ENCODE results near the gene MPL. TPM values are rescaled to one million over a fixed set of nuclear protein-coding genes. Genes with fewer than 3 reads are reported as not detected.
"Not testable (repeated sequence)": the region's sequence is repeated elsewhere in the genome, so short reads cannot be mapped to it uniquely, and the experiment has no call there.

MPL gene
- total RNA-seq, 4 donors from 2014 or later: not detected

DNA sequence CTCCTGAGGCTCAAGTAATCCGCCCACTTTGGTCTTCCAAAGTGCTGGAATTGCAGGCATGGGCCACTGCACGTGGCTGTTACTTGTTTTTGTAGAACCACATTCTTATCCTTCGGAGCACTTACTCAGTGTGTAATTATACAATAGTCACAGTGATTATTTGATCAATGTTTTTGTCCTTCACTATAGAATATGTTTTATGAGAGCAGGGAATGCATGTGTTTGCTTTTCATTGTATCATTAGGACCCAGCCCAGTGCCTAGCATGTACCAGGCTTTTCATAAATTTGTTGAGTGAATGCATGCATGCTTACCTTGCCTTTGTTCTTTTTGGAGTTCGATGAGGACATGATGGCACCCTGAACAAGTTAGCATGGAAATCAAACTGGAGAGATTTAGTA lies 57.9 kb downstream of the MPL start:
- DNase-seq (no peak), ATAC-seq (no peak)
- Histone ChIP-seq H3K9me3 (no peaks in the 10 kb centered on the region), H3K4me1 (peaks cover 5 to 8% of the 10 kb centered on the region in 2 donors), H3K4me3 (no peak overlapping the region), H3K36me3 (peaks cover 0 to 13% of the 10 kb centered on the region in 2 donors), H3K27ac (no peak overlapping the region), H3K27me3 (no peaks in the 10 kb centered on the region)
- in situ Hi-C loops (cut with MboI; ENCODE audit: low sequenced_read_pairs in 4 of 4): no loop called here
- intact Hi-C loops (cut with DNase I; ENCODE audit: low total_unique reads): no loop called here
- TF ChIP-seq, protein P1, sequence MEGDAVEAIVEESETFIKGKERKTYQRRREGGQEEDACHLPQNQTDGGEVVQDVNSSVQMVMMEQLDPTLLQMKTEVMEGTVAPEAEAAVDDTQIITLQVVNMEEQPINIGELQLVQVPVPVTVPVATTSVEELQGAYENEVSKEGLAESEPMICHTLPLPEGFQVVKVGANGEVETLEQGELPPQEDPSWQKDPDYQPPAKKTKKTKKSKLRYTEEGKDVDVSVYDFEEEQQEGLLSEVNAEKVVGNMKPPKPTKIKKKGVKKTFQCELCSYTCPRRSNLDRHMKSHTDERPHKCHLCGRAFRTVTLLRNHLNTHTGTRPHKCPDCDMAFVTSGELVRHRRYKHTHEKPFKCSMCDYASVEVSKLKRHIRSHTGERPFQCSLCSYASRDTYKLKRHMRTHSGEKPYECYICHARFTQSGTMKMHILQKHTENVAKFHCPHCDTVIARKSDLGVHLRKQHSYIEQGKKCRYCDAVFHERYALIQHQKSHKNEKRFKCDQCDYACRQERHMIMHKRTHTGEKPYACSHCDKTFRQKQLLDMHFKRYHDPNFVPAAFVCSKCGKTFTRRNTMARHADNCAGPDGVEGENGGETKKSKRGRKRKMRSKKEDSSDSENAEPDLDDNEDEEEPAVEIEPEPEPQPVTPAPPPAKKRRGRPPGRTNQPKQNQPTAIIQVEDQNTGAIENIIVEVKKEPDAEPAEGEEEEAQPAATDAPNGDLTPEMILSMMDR (IDR thresholded peaks at IDR 0.05 in 4 of 5, conservative IDR thresholded peaks at IDR 0.05 in 1 of 5): no peak
- no peak for TF ChIP-seq POLR2A (IDR thresholded peaks at IDR 0.05)

DNA sequence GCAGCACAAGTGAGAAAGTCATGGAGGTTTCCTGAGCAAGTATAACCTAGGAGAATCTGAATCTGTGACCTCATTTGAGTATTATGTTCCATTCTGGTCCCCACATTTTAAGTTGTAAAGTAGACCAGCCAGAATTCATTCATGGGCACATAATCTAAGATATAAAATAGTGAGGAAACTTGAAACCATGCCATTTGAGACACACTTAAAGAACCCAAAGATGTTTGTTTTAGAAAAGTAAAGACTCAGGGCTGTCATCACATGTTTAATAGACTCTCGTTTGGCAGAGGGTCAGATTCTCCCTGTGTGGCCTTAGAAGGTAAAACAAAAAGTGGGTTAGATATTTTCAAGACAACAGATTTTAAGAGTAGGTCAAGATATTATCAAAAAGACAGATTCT lies 58.4 kb downstream of the MPL start:
- intact Hi-C loops (cut with DNase I; ENCODE audit: low total_unique reads) (no loop called here), in situ Hi-C loops (cut with MboI; ENCODE audit: low sequenced_read_pairs in 4 of 4) (no loop called here)
- Histone ChIP-seq H3K36me3 (peaks cover 0 to 13% of the 10 kb centered on the region in 2 donors), H3K4me3 (no peak overlapping the region), H3K27me3 (no peaks in the 10 kb centered on the region), H3K4me1 (peaks cover 0 to 3% of the 10 kb centered on the region in 2 donors), H3K9me3 (no peaks in the 10 kb centered on the region), H3K27ac (no peak overlapping the region)
- TF ChIP-seq POLR2A (IDR thresholded peaks at IDR 0.05): no peak
- TF ChIP-seq, protein P1 (IDR thresholded peaks at IDR 0.05 in 4 of 5, conservative IDR thresholded peaks at IDR 0.05 in 1 of 5): no peak
- ATAC-seq (no peak), DNase-seq (no peak)

GRCh38 chr1:43398227-43398626 lies 60.6 kb downstream of the MPL start:
- intact Hi-C loops (cut with DNase I; ENCODE audit: low total_unique reads): no loop called here
- Histone ChIP-seq H3K4me1 (no peaks in the 10 kb centered on the region), H3K27ac (no peak overlapping the region), H3K36me3 (peaks cover 0 to 18% of the 10 kb centered on the region in 2 donors), H3K9me3 (no peaks in the 10 kb centered on the region), H3K27me3 (no peaks in the 10 kb centered on the region), H3K4me3 (no peak overlapping the region)
- ATAC-seq (no peak), DNase-seq (no peak)
- in situ Hi-C loops (cut with MboI; ENCODE audit: low sequenced_read_pairs in 4 of 4): no loop called here
- no peak for TF ChIP-seq POLR2A (IDR thresholded peaks at IDR 0.05)
- TF ChIP-seq, protein P1 (IDR thresholded peaks at IDR 0.05 in 4 of 5, conservative IDR thresholded peaks at IDR 0.05 in 1 of 5): no peak

- H3K27me3 ChIP-seq; H3K4me3 ChIP-seq; intact Hi-C loops (cut with DNase I; ENCODE audit: low total_unique reads); H3K4me1 ChIP-seq; ATAC-seq; H3K27ac ChIP-seq; in situ Hi-C loops (cut with MboI; ENCODE audit: low sequenced_read_pairs in 4 of 4); DNase-seq; H3K9me3 ChIP-seq: not testable (repeated sequence)
- H3K36me3 ChIP-seq: peaks cover 0 to 33% of the 10 kb centered on the region in 2 donors
Observed at GRCh38 chr1:43400441-43400840, 62.8 kb downstream of the MPL start.

DNA sequence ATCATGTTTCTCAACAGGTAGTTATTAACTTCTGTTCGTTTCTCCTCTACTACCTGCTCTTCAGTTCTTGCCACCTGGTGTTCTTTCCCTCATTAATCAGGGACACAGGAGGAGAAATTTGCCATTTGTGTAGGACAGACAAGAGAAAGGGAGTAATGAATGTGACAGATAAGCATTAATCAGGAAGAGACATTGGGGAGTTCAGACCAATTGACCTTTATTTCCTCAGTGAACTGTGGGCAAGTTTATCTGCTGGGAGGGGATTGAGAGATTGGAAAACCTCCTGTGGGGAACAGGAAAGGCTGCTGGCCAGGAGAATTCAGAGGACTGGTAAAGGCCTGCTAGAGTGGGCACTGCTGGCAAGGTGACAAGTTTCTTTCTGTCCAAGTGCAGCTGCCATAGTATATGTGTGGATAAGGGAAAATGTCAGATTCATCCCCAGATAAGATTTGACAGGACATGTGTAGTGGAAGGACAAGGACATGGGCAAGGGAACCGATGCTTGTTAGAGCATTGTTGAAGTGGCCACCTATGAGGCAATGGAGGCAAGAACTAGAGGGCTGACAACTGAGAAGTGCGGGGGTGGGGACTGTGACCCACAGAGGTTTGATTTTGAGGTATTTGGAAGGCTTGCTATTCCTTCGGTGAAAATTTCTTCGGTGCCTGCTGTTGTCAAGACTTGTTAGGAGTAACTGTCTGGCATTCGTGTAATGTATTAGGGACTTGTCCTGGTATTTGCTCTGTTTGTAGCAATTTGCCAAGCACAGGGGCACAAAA lies 64.7 kb downstream of the MPL start:
- Histone ChIP-seq H3K4me1 (no peaks in the 10 kb centered on the region), H3K27ac (no peak overlapping the region), H3K36me3 (peaks cover 0 to 45% of the 10 kb centered on the region in 2 donors), H3K9me3 (no peaks in the 10 kb centered on the region), H3K4me3 (no peak overlapping the region), H3K27me3 (no peaks in the 10 kb centered on the region)
- in situ Hi-C loops (cut with MboI; ENCODE audit: low sequenced_read_pairs in 4 of 4) (no loop called here), intact Hi-C loops (cut with DNase I; ENCODE audit: low total_unique reads) (no loop called here)
- TF ChIP-seq, protein P1 (IDR thresholded peaks at IDR 0.05 in 4 of 5, conservative IDR thresholded peaks at IDR 0.05 in 1 of 5): no peak
- no peak for TF ChIP-seq POLR2A (IDR thresholded peaks at IDR 0.05)
- no peak for ATAC-seq
- DNase-seq: no peak

Small RNAs within 50 kb of the gene (microRNA-seq; reads per million reads assigned to microRNA genes)
- gene MIR6734 (ENCODE audit: borderline replicate concordance in 2 of 2): 0.85 to 1.2 reads per million in 2 donors

Other genes with a start within 250 kb of the MPL start
- 10 to 100 TPM; 41.2 to 68.4 (median 59.1) TPM for gene EBNA1BP2, start 165.5 kb upstream of the MPL start, total RNA-seq
- under 1 TPM in 2 of 4 donors, not detected in 2; 0.10 to 0.13 TPM for gene CFAP57, start 165.5 kb upstream of the MPL start, total RNA-seq
- gene TMEM125, start 67.8 kb upstream of the MPL start, total RNA-seq: not detected
- gene C1orf210, start 52.2 kb upstream of the MPL start, total RNA-seq: under 1 TPM in 1 of 4 donors, not detected in 3; 0.27 TPM
- 10 to 100 TPM; 15.9 to 27.9 (median 20.7) TPM for gene TIE1, start 36.8 kb upstream of the MPL start, total RNA-seq
- 1 to 10 TPM in 1 of 4 donors, under 1 TPM in 3; 0.46 to 2.4 (median 0.76) TPM for gene CDC20, start 21.2 kb downstream of the MPL start, total RNA-seq
- gene ELOVL1, start 30.2 kb downstream of the MPL start, total RNA-seq: 10 to 100 TPM; 19.6 to 26.7 (median 21.4) TPM
- gene MED8, start 52.0 kb downstream of the MPL start, total RNA-seq: 10 to 100 TPM; 14.9 to 30.8 (median 23.8) TPM
- gene SZT2, start 52.1 kb downstream of the MPL start, total RNA-seq: 10 to 100 TPM; 15.9 to 20.9 (median 17.9) TPM
- gene HYI, start 116.1 kb downstream of the MPL start, total RNA-seq: 10 to 100 TPM in 2 of 4 donors, 1 to 10 TPM in 2; 7.4 to 13.4 (median 10.7) TPM
- gene PTPRF, start 193.1 kb downstream of the MPL start, total RNA-seq: 1 to 10 TPM; 1.8 to 2.6 (median 2.5) TPM

Data from gastrocnemius medialis (tissue), 4 donors.